Non-pigmented ciliary epithelial cell (primary cell): ENCODE results near the gene WNK4.
A peak's percentile ranks its signal among the peaks of the same experiment; 100 is the strongest.
"Not testable (repeated sequence)": the region's sequence is repeated elsewhere in the genome, so short reads cannot be mapped to it uniquely, and the experiment has no call there.

Experiments used
- DNase-seq: peaks from one replicate; pipeline ENCODE4 v3.0.0-alpha.2; 2010; ENCODE audit warnings: low read depth

WNK4 gene

GRCh38 chr17:42779936-42780850, at the start of gene WNK4:
Gene WNK4 (plus strand): TSS chr17:42780610. CDS start chr17:42780699, 89 bp downstream.
- DNase-seq = no peak

DNA sequence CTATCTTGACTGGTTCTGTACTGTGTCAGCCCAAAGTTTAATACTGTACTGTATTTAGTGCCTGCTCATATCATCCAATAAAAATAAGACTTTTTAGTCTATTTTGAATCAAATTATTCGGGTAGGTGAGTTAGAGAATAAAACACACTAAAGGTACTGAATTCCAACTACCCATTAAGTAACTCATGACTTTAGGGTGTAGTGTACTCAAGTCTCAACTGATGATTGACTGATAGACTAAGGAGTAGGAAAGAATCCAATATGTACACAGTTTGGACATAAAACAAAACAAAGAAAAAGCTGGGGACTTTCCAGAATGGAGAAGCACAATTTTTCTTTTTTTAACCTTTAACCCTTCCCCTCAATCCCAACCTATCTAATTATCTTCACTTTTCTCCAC, 39.7 kb upstream of the WNK4 start:
- DNase-seq = no peak

GRCh38 chr17:42742916-42743315, 37.5 kb upstream of the WNK4 start:
- DNase-seq = not testable (repeated sequence)

DNA sequence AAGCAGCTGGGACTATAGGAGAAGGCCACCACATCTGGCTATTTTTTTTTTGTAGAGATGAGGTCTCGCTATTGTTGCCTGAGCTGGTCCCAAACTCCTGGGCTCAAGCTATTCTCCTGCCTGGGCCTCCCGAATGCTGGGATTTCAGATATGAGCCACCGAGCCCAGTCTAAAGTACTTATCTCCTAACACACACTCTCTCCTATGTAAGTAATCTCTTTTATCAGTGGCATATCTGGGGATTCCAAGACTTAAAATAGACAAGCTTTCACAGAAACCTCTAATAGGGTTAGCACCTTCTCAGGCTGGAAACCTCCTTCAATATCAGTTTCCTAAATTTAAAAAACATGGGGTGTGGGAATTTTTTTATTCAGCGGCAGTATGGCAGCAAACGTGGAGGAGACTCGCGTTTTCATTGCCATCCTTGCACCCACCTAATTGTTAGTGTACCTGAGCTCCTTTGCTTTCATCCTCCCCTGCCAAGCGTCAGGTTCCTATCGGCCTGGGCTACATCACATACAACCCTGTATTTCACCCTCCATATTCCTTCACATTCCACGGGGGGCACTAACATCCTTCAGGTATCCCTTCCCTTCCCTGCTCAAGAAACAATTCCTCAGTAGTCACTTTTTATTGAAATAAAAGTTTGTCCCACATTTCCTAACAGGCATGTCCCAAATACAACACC, 36.7 kb upstream of the WNK4 start:
- no peak for DNase-seq

GRCh38 chr17:42744283-42744805, 36.1 kb upstream of the WNK4 start:
- no peak for DNase-seq

DNA sequence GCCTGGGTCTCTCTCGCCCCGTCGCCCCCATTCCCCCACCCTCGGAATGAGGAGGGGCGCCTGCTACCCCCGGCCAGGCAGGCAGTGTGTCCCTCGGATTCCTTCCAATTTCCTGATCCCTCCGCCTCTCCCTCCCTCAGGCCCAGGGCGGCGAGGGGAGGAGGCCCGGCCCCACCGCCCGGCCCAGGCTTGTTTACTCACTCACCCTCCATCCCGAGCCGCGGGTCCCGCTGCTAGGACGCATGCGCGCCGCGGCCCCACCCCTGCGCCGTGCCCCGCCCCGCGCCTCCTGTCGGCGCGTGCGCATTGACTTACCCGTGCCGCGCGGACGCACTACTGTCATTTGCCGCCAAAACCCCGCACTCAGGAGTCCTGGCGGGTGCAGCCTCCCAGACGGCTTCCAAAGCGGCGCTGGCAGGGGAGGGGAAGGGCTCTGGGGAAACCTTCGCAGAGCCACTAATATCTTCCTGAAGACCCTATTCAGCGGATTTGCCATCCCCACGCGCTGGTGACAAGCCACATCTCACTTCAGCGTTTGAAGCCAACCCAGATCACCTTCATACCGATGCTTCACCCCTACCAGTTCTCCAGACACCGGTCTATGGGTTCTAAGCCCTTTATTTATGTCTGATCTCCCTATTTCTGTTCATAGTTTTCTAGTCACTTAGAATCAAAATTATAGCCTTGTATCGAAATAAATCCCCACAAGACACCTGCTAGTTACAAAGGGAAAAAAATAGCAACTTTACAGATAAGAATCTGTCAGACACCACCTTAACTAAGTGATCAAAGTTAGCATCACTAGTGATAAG, 35.4 kb upstream of the WNK4 start, which contains the start of gene EZH1:
EZH1 (minus strand) TSS at position 235 of the 812 bp plus-strand sequence. CDS start 16,099 bp downstream, outside the sequence.
- DNase-seq = peak; percentile 23

- DNase-seq = no peak
Measured at GRCh38 chr17:42748202-42748907, 32.1 kb upstream of the WNK4 start.

- no peak for DNase-seq
Measured at GRCh38 chr17:42748908-42749798, 31.3 kb upstream of the WNK4 start.

DNA sequence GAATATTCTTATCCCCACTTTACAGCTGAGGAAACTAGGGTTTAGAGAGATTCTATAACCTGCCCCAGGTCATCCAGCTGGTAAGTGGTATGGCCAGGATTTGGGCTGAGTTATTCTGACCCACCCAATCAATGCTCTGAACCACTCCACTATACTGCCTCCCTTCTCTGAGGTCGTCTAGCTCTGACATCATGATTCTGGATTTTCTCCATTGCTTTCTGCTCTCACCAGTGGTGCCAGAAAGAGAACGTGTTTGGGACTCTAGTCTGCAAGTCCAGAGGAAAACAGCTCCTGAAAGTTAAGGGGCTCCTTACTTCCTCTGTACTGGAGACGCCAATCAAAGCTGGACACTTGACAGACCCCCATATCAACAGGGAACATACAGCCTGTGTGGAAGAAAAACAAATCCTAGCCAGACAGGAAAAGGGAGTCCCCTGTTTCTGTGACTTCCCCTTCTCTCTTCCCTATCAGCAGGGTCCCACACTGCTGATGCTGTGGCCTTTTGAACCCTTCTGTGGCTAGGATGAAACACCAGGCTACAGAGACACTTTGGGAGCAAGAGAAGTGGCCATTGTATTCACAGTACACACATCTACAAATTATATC, 29.6 kb upstream of the WNK4 start:
- no peak for DNase-seq

DNA sequence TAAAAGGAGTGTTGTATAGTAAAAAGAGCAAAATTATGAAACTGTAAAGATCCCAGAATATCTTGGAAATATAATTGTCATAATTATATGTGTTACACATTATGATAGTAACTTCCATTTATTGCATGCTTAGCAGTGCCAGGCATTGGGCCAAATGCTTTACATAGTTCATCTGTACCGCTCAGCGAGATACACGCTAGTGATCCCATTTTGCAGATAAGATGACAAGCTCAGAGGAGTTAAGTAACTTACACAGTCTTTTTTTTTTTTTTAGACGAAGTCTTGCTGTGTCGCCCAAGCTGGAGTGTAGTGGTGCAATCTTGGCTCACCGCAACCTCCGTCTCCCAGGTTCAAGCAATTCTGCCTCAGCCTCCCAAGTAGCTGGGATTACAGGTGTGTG, 28.8 kb upstream of the WNK4 start:
- no peak for DNase-seq

- no peak for DNase-seq
Measured at GRCh38 chr17:42754782-42755181, 25.6 kb upstream of the WNK4 start.

DNA sequence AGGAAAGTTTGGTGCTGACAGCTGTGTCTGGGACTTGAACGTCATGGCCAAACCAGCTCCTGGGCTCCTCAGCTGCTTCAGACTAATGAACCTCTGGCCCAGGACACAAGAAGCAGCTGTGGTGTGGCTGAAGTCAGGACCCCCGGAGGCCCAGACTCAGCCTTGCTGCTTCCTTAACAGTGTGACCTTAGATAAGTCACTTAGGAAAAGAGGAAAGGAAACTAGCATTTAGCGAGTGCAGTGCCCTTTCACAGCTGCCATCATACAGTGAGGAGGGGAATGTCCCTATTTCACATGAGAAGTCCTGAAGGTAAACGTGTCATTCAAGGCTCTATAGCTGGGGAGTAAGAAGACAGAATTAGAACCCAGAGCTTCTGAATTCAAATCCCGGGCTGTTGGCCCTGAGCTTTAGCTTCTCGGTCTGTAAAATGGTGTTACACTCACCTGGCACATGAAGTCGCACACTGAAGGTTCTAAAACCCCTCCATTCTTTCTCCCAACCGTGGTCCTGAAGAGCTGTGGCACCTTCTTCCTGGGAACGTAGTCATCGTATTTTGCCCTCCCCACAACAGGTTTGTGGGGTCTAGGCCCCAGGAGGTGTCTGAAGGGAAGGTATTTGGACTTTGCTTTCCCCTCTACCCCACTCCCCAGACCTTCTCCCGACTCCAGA, 20.3 kb upstream of the WNK4 start:
- DNase-seq = no peak

DNA sequence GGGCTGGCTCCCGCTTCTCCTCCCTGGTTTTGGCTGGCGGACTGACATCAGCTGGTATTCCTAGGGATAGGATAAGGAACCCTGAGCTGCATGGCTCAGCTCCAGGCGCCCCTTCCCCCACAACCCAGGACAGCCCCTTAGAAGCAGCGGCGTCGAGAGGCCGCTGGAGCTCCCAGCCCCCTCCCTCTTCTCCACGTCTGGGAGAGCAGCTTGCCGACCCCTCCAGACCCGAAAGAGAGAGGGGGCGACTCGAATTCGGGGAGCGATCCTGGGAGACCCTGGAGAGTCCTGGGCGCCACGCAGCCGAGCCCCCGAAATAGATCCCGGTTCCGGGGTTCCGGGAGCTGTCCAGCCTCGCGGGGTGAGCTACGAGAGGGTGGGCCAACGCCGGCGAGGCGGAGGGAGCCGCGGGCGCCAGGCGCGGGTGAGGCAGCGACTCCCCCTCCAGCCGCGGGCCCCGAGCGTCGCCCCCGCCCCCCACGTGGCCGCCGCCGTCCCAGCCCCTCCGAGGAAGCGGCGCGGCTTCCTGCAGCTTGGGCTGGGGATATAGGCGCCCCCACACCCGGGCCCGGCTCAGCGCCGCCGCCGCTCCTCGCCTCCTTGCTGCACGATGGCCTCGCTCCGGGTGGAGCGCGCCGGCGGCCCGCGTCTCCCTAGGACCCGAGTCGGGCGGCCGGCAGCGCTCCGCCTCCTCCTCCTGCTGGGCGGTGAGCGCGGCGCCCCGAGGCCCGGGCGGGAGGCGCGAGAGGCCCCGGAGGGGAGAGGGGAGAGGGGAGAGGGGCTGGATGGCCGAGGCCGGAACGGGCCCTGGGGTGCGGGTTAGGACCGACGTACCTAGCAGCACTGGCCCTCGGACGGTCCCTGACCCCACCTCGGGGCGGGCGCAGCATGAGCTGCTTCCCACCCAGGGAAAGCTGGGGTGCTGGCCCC, 19.5 kb upstream of the WNK4 start, which contains the start of gene RAMP2:
RAMP2 (plus strand) TSS at position 576 of the 930 bp plus-strand sequence; CDS start at position 611, 35 bp downstream.
- DNase-seq = no peak

DNA sequence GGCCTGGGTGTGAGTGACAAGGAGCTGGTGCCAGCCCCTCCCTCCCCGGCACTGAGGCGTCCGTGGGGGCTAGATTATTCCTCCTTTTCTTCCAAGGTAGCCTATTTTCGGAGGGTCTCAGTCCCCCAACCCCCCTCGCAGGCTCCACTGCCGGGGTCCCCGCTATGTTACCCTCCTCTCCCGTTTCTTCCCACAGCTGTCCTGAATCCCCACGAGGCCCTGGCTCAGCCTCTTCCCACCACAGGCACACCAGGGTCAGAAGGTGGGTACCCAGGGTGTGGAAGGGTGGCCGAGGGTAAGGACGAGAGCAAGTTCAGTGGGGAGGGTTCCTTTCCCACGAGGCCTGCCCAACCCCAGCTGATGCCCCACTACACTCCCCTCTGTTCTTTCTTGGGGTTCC, 18.8 kb upstream of the WNK4 start:
- no peak for DNase-seq

GRCh38 chr17:42766124-42766523, 14.3 kb upstream of the WNK4 start:
- no peak for DNase-seq

DNA sequence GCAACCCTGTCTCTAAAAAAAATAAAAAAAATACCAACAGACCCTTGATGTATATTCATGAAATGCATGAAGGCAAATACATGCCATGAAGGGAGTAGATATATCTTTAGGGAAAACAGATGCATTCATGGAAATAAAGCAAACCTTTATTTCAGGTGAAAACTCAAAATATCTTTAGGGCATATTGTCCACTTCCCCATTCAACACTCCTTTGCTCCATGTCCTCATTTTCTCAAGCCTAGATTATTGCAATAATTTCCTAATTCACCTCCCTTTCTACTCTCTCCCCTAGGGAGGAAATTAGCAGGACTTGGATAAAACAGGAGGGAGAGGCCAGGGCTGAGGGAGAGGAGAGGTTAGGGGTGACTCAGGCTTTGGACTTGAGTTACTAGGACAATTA, 12.9 kb upstream of the WNK4 start:
- no peak for DNase-seq

DNA sequence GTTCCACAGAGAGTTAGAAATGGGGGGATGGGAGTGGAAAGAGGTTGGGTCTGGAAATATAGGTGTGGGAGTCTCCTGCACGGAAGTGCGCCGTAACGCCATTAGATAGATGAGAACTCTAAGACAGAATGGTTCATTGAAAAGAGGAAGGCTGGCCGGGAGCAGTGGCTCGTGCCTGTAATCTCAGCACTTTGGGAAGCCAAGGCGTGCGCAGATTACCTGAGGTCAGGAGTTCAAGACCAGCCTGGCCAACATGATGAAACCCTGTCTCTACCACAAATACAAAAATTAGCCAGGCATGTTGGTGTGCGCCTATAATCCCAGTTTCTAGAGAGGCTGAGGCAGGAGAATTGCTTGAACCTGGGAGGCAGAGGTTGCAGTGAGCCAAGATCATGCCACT, 12.4 kb upstream of the WNK4 start:
- not testable (repeated sequence) for DNase-seq

DNA sequence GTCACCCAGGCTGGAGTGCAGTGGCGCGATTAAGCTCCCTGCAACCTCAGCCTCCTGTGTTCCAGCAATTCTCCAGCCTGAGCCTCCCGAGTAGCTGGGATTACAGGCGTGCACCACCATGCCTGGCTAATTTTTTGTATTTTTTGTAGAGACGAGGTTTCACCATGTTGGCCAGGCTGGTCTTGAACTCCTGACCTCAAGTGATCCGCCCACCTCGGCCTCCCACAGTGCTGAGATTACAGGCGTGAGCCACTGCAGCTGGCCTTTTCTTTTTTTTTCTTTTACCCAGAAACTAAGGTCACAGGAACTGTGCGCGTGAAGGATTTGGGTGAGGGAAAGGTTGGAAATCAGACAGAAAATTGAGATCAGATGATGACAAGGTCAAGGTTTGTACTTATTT, 10.4 kb upstream of the WNK4 start:
- DNase-seq = not testable (repeated sequence)
